Stromal cell of bone marrow (primary cell): ENCODE measurements around the gene ADCY4.
A peak's percentile ranks its signal among the peaks of the same experiment; 100 is the strongest.

ENCODE experiments used
- DNase-seq: peaks from one replicate; pipeline ENCODE4 v3.0.0-alpha.2; 2012; ENCODE audit warnings: low read depth

Gene ADCY4

DNA sequence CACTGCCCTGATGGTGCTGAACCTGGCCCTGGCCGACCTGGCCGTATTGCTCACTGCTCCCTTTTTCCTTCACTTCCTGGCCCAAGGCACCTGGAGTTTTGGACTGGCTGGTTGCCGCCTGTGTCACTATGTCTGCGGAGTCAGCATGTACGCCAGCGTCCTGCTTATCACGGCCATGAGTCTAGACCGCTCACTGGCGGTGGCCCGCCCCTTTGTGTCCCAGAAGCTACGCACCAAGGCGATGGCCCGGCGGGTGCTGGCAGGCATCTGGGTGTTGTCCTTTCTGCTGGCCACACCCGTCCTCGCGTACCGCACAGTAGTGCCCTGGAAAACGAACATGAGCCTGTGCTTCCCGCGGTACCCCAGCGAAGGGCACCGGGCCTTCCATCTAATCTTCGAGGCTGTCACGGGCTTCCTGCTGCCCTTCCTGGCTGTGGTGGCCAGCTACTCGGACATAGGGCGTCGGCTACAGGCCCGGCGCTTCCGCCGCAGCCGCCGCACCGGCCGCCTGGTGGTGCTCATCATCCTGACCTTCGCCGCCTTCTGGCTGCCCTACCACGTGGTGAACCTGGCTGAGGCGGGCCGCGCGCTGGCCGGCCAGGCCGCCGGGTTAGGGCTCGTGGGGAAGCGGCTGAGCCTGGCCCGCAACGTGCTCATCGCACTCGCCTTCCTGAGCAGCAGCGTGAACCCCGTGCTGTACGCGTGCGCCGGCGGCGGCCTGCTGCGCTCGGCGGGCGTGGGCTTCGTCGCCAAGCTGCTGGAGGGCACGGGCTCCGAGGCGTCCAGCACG lies 18.9 kb downstream of the ADCY4 start:
- DNase-seq, result no peak

DNA sequence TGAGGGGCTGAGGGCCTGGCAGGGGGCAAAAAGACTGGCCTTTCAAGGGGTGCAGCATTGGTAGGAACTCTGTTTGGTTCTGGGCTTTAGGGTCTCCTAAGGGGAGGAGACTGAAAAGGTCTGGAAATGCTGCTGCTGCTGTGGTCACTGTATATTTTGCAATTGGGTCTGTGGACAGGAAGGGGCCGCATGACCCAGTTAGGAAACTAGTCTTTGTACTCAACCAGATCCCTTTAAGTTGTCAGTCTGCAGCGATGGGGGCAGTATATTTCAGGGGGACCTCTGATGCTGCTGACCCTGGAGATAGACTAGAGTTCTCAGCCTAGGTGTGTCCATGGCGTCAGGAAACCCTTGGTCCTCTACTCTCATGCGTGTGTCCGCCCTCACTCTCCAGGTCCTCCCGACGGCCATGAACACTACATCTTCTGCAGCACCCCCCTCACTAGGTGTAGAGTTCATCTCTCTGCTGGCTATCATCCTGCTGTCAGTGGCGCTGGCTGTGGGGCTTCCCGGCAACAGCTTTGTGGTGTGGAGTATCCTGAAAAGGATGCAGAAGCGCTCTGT lies 19.5 kb downstream of the ADCY4 start:
- DNase-seq, result no peak

DNA sequence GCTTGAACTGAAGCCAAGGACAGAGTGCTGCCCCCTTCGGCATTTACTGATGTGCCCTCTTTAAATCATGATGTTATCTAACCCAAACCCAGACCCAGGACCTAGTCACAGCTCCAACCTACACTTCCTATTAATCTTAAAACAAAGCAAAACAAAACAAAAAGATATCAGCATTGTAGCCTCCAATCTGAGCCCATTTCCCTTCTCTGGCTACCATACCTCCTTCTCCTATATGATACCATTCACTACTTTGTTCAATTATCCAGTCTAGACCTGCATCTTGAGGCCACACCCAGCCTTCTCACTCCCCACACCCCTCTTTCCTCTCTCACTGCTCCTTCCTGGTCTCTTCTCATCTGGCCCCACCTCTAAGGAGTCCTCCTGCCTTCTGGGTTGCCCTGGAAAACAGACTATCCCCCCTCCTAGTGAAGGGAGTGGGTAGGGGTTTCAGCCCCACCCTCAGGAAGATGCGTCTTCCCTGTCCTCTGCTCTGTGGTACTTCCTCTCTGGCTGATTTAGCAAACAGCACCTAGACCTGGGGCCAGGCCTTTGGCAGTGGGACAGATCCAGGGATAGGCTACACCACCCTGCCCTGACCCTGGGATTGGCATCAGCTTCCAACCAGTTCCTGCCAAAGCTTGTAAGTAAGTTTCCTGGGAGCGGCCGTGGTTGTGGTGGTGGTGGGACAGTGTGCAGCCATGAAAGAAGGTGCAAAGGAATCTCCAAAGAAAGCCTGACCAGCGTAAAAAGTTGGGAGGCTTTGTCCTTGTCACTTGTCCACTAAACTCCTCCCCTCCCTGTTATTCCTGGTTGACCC lies 20.3 kb downstream of the ADCY4 start:
- DNase-seq, result no peak

DNA sequence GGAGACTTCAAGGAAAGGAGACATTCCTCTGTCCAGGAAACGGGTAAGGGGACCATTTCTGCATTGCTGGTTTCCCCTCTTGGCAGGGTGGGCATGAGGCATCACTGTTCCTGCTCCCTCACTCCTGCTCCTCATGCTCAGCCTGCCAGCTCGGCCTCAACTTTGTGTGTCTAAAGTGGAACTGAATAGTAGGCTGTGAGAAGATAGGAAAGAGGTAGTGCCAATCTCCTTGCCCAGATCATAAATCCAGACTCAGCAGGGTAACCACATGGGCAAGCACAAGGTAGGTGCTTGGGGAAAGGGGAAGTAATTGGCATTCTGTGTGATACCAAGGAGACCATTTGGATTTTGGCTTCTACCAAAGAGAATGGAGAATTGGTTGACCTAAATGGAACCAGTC lies 21.0 kb downstream of the ADCY4 start:
- DNase-seq, result no peak

DNA sequence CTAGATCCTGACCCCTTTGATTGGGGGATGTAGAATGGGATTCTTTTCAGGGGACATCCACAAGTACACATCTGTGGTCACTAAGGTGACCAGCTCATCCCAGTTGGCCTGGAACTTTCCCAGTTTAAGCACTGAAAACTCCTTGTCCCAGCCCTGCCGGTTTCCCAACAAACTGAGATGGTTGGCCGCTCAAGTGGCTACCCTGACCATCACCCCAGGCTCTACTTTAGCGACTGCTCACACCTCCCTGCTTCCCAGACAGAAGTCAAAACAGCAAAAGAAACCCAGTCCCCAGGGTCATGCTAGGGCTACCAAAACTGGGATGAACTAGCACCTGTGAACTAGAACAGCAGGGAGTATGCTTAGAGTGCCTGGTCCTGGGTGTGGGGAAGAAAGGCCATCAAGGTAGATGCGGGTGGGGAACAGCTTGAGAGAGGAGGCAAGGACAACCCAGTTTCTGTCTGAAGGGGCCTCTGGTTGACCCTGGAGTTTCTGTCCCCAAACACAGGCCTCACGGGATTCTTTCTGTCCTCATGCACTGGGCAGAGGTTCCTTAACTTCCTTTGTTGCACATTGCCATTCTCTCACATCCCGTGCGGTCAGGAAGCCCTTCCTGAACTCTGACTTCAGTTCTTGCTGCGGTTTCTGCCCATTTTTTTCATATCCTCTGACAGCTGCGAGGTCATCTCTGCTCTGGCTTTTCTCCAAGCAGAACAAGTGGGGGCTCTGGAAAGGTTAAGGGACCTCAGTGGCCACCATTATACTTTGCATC lies 21.9 kb downstream of the ADCY4 start:
- no peak for DNase-seq

DNA sequence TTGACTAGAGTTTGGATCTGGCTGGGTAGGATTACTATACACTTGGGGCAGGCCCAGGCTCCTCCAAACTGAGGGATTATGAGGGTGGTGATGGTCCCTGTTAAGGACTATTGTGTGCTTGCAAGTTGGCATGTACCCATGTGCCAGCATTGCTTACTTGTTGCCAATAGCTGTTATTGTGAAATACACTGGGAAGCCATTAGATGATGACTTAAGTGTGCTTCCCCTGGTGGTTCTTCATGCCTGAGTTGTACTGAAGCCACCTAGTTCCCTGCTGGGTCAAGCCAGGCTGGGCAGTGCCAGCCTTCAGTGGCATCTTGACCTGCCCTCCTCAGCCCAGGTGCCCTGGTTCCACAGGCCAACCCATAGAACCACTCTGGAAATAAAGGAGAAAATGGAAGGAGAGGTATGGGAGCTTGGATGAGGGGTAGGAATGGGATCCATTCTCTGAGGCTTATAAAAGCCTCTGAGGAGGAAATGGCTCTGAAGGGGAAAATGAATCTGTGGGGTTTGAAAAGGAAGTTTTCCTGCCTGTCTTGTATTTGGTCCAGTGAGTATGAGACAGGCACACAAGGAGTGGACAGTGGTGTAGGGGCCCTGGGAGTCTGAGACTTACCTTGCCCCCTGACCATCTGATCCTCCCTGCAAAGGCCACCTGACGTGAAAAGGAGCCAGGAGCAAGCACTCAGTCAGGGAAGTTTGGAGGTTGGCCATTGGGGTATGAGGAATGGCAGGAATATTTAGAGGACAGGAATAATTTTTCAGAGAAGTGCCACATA lies 22.8 kb downstream of the ADCY4 start:
- DNase-seq, result no peak

DNA sequence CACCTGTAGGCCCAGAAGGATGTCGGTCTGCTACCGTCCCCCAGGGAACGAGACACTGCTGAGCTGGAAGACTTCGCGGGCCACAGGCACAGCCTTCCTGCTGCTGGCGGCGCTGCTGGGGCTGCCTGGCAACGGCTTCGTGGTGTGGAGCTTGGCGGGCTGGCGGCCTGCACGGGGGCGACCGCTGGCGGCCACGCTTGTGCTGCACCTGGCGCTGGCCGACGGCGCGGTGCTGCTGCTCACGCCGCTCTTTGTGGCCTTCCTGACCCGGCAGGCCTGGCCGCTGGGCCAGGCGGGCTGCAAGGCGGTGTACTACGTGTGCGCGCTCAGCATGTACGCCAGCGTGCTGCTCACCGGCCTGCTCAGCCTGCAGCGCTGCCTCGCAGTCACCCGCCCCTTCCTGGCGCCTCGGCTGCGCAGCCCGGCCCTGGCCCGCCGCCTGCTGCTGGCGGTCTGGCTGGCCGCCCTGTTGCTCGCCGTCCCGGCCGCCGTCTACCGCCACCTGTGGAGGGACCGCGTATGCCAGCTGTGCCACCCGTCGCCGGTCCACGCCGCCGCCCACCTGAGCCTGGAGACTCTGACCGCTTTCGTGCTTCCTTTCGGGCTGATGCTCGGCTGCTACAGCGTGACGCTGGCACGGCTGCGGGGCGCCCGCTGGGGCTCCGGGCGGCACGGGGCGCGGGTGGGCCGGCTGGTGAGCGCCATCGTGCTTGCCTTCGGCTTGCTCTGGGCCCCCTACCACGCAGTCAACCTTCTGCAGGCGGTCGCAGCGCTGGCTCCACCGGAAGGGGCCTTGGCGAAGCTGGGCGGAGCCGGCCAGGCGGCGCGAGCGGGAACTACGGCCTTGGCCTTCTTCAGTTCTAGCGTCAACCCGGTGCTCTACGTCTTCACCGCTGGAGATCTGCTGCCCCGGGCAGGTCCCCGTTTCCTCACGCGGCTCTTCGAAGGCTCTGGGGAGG lies 23.9 kb downstream of the ADCY4 start, which contains the start of gene LTB4R:
Gene LTB4R (plus strand): TSS at position 857 of the 959 bp plus-strand sequence. CDS start 4,150 bp downstream, outside the sequence.
- no peak for DNase-seq

DNA sequence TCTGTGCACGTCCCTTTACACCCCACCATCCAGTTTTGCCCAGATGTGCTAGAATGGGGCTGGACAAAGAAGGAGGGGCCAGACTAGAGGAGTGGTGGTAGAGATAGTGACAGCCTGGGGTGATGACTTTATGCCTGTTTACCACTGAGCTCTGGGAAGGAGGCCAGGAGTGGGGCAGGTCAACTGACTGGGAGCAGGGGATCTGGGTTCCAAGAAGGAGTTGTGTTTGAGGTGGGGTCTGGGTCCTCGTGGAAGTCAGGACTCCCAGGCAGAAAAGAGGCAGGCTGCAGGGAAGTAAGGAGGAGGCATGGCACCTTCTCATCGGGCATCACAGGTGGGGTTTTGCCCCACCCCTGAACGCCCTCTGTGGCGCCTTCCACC lies 24.6 kb downstream of the ADCY4 start:
- no peak for DNase-seq

DNA sequence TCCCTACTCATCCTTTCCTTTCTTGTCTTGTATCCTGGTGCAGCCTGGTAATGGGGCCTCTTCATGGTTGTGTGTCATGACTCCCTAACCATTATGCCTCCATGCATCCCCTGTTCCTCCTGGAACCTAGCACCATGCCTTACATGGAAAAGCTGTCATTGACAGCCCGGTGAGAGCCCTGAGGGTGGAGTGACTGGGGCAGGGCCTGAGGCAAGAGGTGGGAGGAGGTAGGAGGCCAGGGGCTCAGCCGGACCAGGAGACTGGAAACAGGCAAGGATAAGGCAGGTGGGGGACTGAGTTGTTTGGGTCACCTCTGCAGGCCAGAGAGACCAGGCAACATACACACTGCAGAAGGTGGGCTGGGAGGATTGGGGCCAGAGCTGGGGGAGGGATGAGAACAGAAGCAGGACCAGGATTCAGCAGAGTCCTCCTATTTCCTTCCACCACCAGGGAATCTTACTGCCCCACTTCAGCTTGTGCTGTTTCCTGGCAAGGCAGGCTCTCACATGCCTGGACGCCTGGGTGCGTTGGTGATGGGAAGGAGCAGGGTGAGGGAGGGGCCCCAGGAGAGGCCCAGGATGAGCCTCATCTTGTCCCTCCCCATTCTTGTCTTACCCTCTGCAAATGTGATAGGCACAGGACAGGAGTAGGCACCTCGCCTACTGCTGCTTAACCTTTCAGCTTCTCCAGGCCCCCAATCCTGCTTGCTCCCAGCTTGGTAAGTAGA lies 25.2 kb downstream of the ADCY4 start, which contains the start of gene LTB4R2:
Gene LTB4R2 (plus strand): TSS at position 603 of the 727 bp plus-strand sequence. CDS start 525 bp downstream, outside the sequence.
- DNase-seq, result no peak

DNA sequence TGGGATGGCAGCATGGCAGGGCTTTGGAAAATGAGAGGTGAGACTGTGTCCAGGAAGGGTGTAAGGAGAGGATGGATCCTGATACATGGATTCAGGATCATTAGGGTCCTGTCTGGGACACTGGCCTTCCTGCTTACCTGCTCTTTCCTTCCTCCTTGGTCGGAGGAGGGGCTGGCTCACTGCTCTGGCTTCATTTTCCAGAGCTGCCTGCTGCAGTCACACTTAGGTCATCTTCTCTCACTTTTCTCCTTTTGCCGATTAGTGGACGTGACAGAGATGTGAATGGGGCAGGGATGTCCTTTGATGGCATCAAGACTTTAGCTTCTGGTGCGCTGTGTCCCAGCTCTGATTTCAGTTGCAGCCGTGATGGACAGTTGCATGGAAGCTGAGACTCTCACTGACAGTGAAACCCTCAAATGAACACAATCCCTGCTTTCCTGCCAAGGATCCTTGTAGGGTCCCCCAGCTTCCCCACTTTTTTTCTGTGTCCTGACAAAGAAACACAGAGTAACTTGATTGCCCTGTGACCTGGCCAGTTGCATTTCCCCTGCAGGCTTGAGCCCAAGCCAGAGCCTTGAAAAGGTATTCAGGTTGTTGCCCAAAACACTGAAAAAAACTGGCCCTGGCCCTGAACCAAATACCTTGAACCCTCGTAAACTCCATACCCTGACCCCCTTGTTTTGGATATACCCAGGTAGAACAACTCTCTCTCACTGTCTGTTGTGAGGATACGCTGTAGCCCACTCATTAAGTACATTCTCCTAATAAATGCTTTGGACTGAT lies 26.3 kb downstream of the ADCY4 start:
- DNase-seq, result no peak

DNA sequence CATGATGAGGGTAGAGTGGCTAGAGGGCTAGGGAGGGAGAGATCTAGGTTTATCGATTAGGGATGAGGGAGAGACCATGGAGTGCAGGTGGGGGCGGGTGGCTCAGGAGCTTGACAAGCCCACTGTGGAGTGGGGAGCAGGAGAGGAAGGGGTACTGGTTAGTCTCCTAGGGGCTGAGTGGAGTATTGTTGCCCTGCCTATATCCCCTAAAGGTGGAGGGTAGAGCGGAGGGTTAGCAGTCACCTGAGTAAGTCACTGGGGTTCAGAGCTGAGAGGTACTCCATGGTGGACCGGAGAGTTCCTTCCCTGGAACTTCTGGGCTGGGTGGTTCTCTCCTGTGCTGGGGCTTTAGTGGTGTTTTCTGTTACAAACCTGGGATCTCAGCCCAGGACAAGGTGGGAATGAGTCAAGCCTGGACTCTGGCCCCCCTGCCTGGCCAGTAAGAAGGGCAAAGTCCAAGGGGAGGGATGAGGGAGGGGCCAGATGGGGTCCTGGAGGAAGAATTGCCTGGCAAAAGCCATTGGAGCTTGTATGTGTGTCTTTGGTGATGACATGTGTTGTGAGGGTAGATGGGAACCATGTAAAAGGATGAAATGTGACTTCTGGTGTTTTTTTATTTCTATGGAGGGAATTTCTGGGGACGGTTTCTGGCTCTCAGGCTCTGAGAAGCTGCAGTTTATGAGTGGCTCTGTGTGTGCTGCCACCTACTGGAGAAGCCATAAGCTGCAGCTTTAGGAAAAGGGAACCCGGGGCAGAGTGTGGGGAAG lies 27.1 kb downstream of the ADCY4 start, which contains the start of gene CIDEB:
Gene CIDEB (minus strand): TSS at position 403 of the 767 bp plus-strand sequence. CDS start 119 bp downstream, at position 284.
- no peak for DNase-seq

DNA sequence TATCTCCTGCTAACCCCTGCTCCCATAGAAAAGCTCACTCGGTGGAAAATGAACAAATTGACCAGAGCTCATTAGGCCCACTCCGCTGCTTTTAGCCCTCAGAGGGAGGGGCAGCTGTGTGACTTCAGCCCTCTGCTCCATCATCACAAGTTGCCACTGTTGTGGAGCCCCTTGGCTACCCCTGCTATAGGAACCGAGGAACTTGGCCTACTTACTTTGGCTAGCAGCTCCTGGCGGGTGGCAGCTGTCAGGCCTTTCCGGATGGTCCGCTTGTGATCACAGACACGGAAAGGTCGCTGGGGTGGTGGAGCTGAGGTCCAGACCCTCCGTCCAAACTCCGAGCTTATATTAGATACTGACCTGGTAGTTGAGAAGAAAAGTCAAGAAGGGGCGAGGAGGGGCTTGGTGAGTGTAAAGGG lies 27.7 kb downstream of the ADCY4 start:
- no peak for DNase-seq

DNA sequence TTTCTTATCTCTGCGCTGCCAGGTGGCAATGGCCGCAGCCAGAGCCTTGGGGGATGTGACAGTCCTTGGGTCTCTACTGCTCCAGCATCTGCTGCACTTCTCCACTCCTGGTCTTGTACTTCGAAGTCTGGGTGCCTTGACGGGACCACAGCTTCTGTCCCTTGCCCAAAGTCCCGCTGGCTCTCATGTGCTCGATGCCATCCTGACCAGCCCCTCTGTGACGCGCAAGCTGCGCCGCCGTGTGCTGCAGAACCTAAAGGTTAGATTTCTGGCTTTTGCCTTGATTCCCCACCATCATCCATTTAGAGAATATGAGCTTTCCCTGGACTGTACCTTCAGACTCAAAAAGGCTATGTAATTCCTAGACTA lies 30.9 kb downstream of the ADCY4 start:
- DNase-seq, result no peak

DNA sequence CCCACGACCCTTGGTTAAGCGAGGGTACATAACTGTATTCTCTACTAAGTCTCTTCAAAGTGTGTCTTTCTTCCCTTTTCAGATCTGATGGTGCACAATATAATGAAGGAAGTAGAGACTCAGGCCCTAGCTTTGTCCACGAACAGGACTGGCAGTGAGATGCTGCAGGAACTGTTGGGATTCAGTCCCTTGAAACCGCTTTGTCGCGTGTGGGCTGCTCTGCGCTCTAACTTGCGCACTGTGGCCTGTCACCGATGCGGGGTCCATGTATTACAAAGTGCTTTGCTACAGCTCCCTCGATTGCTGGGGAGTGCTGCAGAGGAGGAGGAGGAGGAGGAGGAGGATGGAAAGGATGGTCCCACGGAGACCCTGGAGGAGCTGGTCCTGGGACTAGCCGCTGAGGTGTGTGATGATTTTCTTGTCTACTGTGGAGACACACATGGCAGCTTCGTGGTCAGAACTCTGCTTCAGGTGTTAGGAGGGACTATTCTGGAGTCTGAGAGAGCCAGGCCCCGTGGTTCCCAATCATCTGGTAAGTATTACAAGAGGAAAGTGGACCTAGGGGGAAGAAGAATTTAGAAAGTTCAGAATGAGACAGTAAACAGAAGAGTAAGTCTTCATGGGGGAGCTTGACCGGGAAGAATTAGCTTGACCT lies 34.4 kb downstream of the ADCY4 start:
- no peak for DNase-seq

DNA sequence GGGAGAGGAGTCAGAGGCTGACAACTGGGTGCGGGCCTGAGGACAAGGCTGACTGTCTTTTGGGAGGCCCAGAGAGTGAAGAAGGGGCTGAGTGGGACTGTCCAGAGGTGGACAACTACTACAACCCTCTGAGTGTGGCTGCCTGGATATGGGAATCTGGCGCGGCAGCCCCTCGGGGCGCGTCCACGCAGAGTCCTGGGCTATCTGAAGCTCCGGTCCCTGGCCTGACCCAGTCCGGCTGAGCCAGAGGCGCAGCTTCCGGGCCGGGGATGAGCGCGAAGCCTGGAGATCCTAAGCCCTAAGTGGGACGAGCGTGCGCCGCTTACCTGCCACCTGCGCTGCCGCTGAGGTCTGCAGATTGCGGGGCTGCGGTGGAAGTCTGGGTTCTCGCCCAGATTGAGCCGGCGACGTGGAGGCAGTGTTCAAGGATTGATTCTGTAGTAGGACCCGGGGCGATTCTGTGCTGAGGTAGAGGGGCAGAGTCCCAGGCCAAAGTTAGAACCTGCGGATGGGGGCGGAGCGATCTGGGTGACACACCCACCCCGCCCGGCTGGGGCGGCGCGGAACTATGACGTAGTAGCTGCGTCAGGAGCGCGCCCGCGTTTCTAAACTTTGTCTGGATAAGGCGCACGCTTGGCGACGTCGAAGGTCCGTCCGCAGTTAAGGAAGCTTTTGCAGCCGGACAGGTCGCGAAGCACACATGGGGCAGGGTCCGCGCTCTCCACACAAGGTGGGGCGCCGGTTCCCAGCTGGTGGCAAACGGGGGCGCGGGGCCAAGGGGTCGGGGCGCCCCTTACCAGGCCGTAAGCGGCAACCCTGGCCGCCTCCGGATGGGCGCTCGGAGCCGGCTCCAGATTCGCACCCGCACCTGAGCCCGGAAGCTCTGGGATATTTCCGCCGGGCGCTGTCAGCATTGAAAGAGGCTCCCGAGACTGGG lies 35.3 kb downstream of the ADCY4 start, which contains the start of the genes DHRS1 and NOP9:
Gene DHRS1 (minus strand): TSS at position 526 of the 937 bp plus-strand sequence. CDS start 674 bp downstream, outside the sequence.
Gene NOP9 (plus strand): TSS at position 596 of the 937 bp plus-strand sequence. CDS start 105 bp downstream, at position 701.
- peak; percentile 71 for DNase-seq

DNA sequence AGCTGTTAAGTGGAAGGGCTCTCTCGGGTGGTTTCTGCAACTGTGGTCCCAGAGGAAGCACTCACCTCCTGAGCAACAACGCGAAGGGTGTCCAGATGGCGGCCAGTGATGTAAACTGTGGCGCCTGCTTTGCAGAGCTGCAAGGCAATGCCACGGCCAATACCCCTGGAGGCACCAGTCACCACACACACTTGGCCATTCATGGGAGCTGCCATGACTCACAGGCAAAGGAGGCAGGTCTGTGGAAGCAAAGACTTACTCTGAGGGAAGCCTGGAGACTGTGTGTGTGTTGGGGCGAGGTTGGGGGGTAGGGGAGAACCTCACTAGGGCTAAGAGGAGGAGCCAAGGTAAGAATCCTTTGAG lies 36.0 kb downstream of the ADCY4 start:
- peak; percentile 50 for DNase-seq
